Measurements from ENCODE around the gene CALHM6.

GRCh38 chr6:116456927-116457326 lies 4.2 kb upstream of the CALHM6 start:
- TF ChIP-seq TAF1 (CRISPR knock-in tag; IDR thresholded peaks at IDR 0.05) (no peak), MNT (IDR thresholded peaks at IDR 0.05) (no peak), ZFX (CRISPR knock-in tag; IDR thresholded peaks at IDR 0.05; ENCODE audit: low read depth) (no peak), ERF (CRISPR knock-in tag; IDR thresholded peaks at IDR 0.05) (no peak), SIN3A (IDR thresholded peaks at IDR 0.05; ENCODE audit: borderline replicate concordance, low read depth, low read length) (no peak)

All from HepG2 (cell line).